Tibial artery (tissue), 4 donors: Measurements from ENCODE around the gene DMTF1.
"Not testable (repeated sequence)": the region's sequence is repeated elsewhere in the genome, so short reads cannot be mapped to it uniquely, and the experiment has no call there.

Experiments used
- DNase-seq, 2 donors: peaks; one replicate each; pipeline ENCODE4 v3.0.0-alpha.2; 2019
- H3K27ac ChIP-seq, 2 donors: fragments of 200-600 bp; sonication (generic) in 1 of 2; 1 replicate in 1 of 2; 2 replicates in 1 of 2; pipeline ENCODE4 v1.5.1; 2018 to 2019; ENCODE audit warnings: mild to moderate bottlenecking in 1 of 2
- H3K27me3 ChIP-seq, 2 donors: fragments of 200-600 bp; sonication (generic) in 1 of 2; one replicate each; pipeline versions ENCODE4 v1.5.1 to v1.6.0; 2016 to 2019
- H3K36me3 ChIP-seq, 3 donors: fragments of 200-600 bp; sonication (generic) in 2 of 3; one replicate each; pipeline ENCODE4 v1.5.1; 2016 to 2019; ENCODE audit warnings: mild to moderate bottlenecking in 2 of 3
- H3K4me1 ChIP-seq, 4 donors: fragments of 200-600 bp; sonication (generic) in 2 of 4; 1 replicate in 3 of 4; 2 replicates in 1 of 4; pipeline ENCODE4 v1.5.1; 2016 to 2019
- H3K4me3 ChIP-seq, 2 donors: fragments of 200-600 bp; sonication (generic) in 1 of 2; 1 replicate in 1 of 2; 2 replicates in 1 of 2; pipeline ENCODE4 v1.5.1; 2018 to 2019; ENCODE audit warnings: mild to moderate bottlenecking in 2 of 2
- H3K9me3 ChIP-seq, 3 donors: fragments of 200-600 bp; sonication (generic) in 1 of 3; one replicate each; pipeline ENCODE4 v1.5.1; 2016 to 2019
- CTCF ChIP-seq, 2 experiments: fragments of 200-600 bp in 1 of 2; fragments of 450-650 bp in 1 of 2; IDR thresholded peaks; one replicate each; pipeline ENCODE4 v1.5.1; 2017 to 2019; ENCODE audit warnings: antibody characterized with exemption in 2 of 2, mild to moderate bottlenecking in 1 of 2, moderate library complexity in 1 of 2
- intact Hi-C: fragments of 100-400 bp; cut with DNase I; formaldehyde crosslinking; loops from one replicate; pipeline ENCODE4 v1.15.0; 2023; ENCODE audit warnings: low total_unique reads

The DMTF1 gene

DNA sequence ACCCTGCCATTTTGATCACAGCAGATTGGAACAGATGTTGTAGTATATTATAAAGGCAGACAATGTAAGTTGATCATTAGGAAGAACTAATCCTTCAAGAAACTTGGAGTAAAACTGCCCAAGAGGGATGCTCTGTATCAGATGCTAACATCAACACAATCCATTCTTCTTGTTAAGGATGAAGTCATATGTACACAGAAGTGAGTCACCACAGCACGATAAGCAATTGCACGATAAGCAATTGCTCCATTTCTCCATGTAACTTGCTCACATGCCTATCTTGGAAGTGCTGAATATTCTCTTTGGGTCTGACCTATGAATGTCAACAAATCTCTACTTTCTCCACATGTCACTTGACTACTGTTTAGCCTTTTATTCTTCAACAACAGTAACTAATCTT is 41.5 kb upstream of the DMTF1 start:
- DNase-seq = no peak
- intact Hi-C loops = no loop called here

GRCh38 chr7:87111877-87112276 is 40.4 kb upstream of the DMTF1 start:
- intact Hi-C loops = no loop called here
- no peak overlapping the region for H3K27ac ChIP-seq
- TF ChIP-seq CTCF (IDR thresholded peaks at IDR 0.05) = no peak
- no peak for DNase-seq
- H3K36me3 ChIP-seq = no peaks in the 10 kb centered on the region
- no peak overlapping the region for H3K4me3 ChIP-seq
- H3K27me3 ChIP-seq = peaks cover 0 to 3% of the 10 kb centered on the region in 2 donors
- H3K4me1 ChIP-seq = no peaks in the 10 kb centered on the region
- H3K9me3 ChIP-seq = peaks cover 0 to 7% (median 0%) of the 10 kb centered on the region in 3 donors

More for the DNA sequence above, 41.5 kb upstream of the DMTF1 start:
- no peak overlapping the region for H3K4me3 ChIP-seq
- H3K36me3 ChIP-seq = no peaks in the 10 kb centered on the region
- H3K27me3 ChIP-seq = peaks cover 0 to 3% of the 10 kb centered on the region in 2 donors
- H3K9me3 ChIP-seq = peaks cover 0 to 7% (median 0%) of the 10 kb centered on the region in 3 donors
- no peaks in the 10 kb centered on the region for H3K4me1 ChIP-seq
- H3K27ac ChIP-seq = no peak overlapping the region
- TF ChIP-seq CTCF (IDR thresholded peaks at IDR 0.05) = no peak

GRCh38 chr7:87113077-87113476 is 39.2 kb upstream of the DMTF1 start:
- Histone ChIP-seq H3K4me3 (no peak overlapping the region), H3K27ac (no peak overlapping the region), H3K36me3 (no peaks in the 10 kb centered on the region), H3K9me3 (peaks cover 0 to 7% (median 0%) of the 10 kb centered on the region in 3 donors), H3K4me1 (no peaks in the 10 kb centered on the region), H3K27me3 (peaks cover 0 to under 1% of the 10 kb centered on the region in 2 donors)
- no peak for DNase-seq
- TF ChIP-seq CTCF (IDR thresholded peaks at IDR 0.05) = no peak
- intact Hi-C loops = no loop called here

DNA sequence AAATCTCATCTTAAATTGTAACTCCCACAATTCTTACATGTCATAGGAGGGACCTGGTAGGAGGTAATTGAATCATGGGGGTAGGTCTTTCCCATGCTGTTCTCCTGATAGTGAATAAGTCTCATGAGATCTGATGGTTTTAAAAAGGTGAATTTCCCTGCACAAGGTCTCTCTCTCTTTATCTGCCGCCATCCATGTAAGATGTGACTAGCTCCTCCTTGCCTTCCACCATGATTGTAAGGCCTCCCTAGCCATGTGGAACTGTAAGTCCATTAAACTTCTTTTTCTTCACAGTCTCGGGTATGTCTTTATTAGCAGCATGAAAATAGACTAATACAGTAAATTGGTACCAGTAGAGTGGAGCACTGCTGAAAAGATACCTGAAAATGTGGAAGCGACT is 38.3 kb upstream of the DMTF1 start:
- H3K9me3 ChIP-seq, DNase-seq, H3K27ac ChIP-seq, H3K4me1 ChIP-seq, H3K27me3 ChIP-seq, H3K4me3 ChIP-seq, intact Hi-C loops, H3K36me3 ChIP-seq: not testable (repeated sequence)

DNA sequence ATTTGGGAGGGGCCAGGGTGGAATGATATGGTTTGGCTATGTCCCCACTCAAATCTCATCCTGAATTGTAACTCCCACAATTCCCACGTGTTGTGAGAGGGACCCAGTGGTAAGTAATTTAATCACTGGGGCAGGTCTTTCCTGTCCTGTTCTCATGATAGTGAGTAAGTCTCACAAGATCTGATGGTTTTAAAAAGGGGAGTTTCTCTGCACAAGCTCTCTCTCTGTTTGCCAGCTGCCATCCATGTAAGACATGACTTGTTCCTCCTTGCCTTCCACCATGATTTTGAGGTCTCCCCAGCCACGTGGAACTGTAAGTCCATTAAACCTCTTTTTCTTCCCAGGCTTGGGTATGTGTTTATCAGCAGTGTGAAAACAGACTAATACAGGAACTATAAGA is 36.5 kb upstream of the DMTF1 start:
- H3K36me3 ChIP-seq, H3K27ac ChIP-seq, DNase-seq, H3K4me1 ChIP-seq, H3K4me3 ChIP-seq, intact Hi-C loops, H3K9me3 ChIP-seq, H3K27me3 ChIP-seq: not testable (repeated sequence)

GRCh38 chr7:87116315-87116714 is 35.9 kb upstream of the DMTF1 start:
- Histone ChIP-seq H3K27ac (no peak overlapping the region), H3K4me1 (no peaks in the 10 kb centered on the region), H3K4me3 (no peak overlapping the region), H3K36me3 (no peaks in the 10 kb centered on the region), H3K9me3 (peaks cover 0 to 7% (median 0%) of the 10 kb centered on the region in 3 donors), H3K27me3 (no peaks in the 10 kb centered on the region)
- TF ChIP-seq CTCF (IDR thresholded peaks at IDR 0.05) = no peak
- intact Hi-C loops = no loop called here
- no peak for DNase-seq

DNA sequence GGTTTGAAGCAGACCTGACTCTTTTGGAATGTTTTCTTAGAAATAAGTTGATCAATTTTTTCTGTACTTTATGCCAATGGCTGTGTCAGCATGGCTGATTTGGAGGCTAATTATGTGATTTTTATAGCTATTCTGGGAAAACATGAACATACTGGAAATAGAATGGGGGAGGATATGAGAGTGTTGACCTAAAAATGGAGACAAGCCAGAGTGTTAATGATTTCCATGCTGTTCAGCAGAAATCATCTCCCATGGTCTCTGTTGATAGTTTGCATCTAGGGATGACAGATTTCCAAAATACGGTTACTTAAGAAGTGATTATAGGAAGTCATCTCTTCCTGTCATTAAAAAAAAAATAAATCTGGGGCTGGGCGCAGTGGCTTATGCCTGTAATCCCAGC is 32.7 kb upstream of the DMTF1 start:
- Histone ChIP-seq H3K36me3 (no peaks in the 10 kb centered on the region), H3K27ac (no peak overlapping the region), H3K4me3 (no peak overlapping the region), H3K9me3 (no peaks in the 10 kb centered on the region), H3K27me3 (no peaks in the 10 kb centered on the region), H3K4me1 (no peaks in the 10 kb centered on the region)
- TF ChIP-seq CTCF (IDR thresholded peaks at IDR 0.05) = no peak
- intact Hi-C loops = no loop called here
- DNase-seq = no peak
